ENCODE results near the gene ZC3H12D.

ZC3H12D gene

GRCh38 chr6:149440735-149441671, 43.8 kb downstream of the ZC3H12D start:
- DNase-seq: no peak

GRCh38 chr6:149439626-149440025, 45.2 kb downstream of the ZC3H12D start:
- no peak for DNase-seq

GRCh38 chr6:149438855-149439254, 46.0 kb downstream of the ZC3H12D start:
- DNase-seq: no peak

GRCh38 chr6:149437212-149437611, 47.6 kb downstream of the ZC3H12D start:
- no peak for DNase-seq

- no peak for DNase-seq
These were observed 48.2 kb downstream of the ZC3H12D start for GRCh38 chr6:149436647-149437046.

- no peak for DNase-seq
These were observed 48.8 kb downstream of the ZC3H12D start for GRCh38 chr6:149435919-149436586.

GRCh38 chr6:149433881-149434280, 50.9 kb downstream of the ZC3H12D start:
- no peak for DNase-seq

- no peak for DNase-seq
These were observed 51.4 kb downstream of the ZC3H12D start for GRCh38 chr6:149433405-149433804.

GRCh38 chr6:149431905-149432775, 52.7 kb downstream of the ZC3H12D start:
- DNase-seq: peak; percentile 80

- DNase-seq: no peak
These were observed 55.1 kb downstream of the ZC3H12D start for GRCh38 chr6:149429427-149430360.

- DNase-seq: no peak
These were observed 56.2 kb downstream of the ZC3H12D start for GRCh38 chr6:149428606-149429005.

- DNase-seq: no peak
These were observed 59.1 kb downstream of the ZC3H12D start for GRCh38 chr6:149425754-149426153.

GRCh38 chr6:149425224-149425623, 59.6 kb downstream of the ZC3H12D start:
- no peak for DNase-seq

GRCh38 chr6:149423964-149424440, 60.8 kb downstream of the ZC3H12D start:
- DNase-seq: no peak

- no peak for DNase-seq
These were observed 62.2 kb downstream of the ZC3H12D start for GRCh38 chr6:149422581-149422980.

GRCh38 chr6:149421132-149421531, 63.7 kb downstream of the ZC3H12D start:
- no peak for DNase-seq

GRCh38 chr6:149419696-149420404, 65.0 kb downstream of the ZC3H12D start:
- DNase-seq: peak; percentile 0

GRCh38 chr6:149414821-149415220, 70.0 kb downstream of the ZC3H12D start:
- DNase-seq: no peak

- no peak for DNase-seq
These were observed 70.8 kb downstream of the ZC3H12D start for GRCh38 chr6:149414009-149414408.

GRCh38 chr6:149410557-149410956, 74.3 kb downstream of the ZC3H12D start:
- DNase-seq: no peak

GRCh38 chr6:149409617-149410016, 75.2 kb downstream of the ZC3H12D start:
- DNase-seq: no peak
